HFFc6 (cell line): ENCODE measurements around the gene HRH3. TPM values are rescaled to one million over a fixed set of nuclear protein-coding genes. Genes with fewer than 3 reads are reported as not detected.

Source experiments
- DNase-seq: peaks from one replicate; pipeline ENCODE4 v3.0.0-alpha.2; 2018
- H3K27ac Mint-ChIP-seq: 2 replicates; pipeline ENCODE4 v1.8.0; 2020; ENCODE audit warnings: mild to moderate bottlenecking, mixed read lengths
- H3K27me3 Mint-ChIP-seq: 2 replicates; pipeline ENCODE4 v1.8.0; 2021; ENCODE audit warnings: mild to moderate bottlenecking, moderate library complexity, mixed read lengths; ENCODE audit not compliant: insufficient read depth
- H3K36me3 Mint-ChIP-seq: 2 replicates; pipeline ENCODE4 v1.8.0; 2021; ENCODE audit warnings: low read depth, mixed read lengths
- H3K4me1 Mint-ChIP-seq: 2 replicates; pipeline ENCODE4 v1.8.0; 2020; ENCODE audit warnings: low read depth, mixed read lengths
- H3K4me3 Mint-ChIP-seq: 2 replicates; pipeline ENCODE4 v1.8.0; 2020; ENCODE audit warnings: mild to moderate bottlenecking, moderate library complexity, mixed read lengths
- H3K9me3 Mint-ChIP-seq: 2 replicates; pipeline ENCODE4 v1.8.0; 2020; ENCODE audit warnings: mild to moderate bottlenecking, mixed read lengths
- total RNA-seq, 6 experiments: library from RNA; stranded (reverse); fragmentation: NEBNext Ultra II Directional; extraction: Animal tissue kit (Norgen Biotek cat#: 25700); gene quantifications; 2 replicates in 1 of 6; 3 replicates in 5 of 6; pipeline ENCODE4 v1.2.3, GENCODE V29; 2021
- TF ChIP-seq, protein P1 (sequence below): fragments of 200-600 bp; sonication (generic); IDR thresholded peaks from 2 replicates; pipeline ENCODE4 v1.5.0; 2021; ENCODE audit warnings: antibody characterized with exemption, mild to moderate bottlenecking

HRH3 gene
- total RNA-seq, 6 experiments from 2014 or later: not detected

- DNase-seq: no peak
- Mint-ChIP-seq H3K4me3 (no peak overlapping the region), H3K9me3 (peaks cover 4% of the 10 kb centered on the region; the same call in 1 of the 2 replicates), H3K27me3 (peaks cover 4% of the 10 kb centered on the region), H3K36me3 (no peaks in the 10 kb centered on the region), H3K4me1 (peaks cover 12% of the 10 kb centered on the region), H3K27ac (no peak overlapping the region)
- TF ChIP-seq, protein P1, sequence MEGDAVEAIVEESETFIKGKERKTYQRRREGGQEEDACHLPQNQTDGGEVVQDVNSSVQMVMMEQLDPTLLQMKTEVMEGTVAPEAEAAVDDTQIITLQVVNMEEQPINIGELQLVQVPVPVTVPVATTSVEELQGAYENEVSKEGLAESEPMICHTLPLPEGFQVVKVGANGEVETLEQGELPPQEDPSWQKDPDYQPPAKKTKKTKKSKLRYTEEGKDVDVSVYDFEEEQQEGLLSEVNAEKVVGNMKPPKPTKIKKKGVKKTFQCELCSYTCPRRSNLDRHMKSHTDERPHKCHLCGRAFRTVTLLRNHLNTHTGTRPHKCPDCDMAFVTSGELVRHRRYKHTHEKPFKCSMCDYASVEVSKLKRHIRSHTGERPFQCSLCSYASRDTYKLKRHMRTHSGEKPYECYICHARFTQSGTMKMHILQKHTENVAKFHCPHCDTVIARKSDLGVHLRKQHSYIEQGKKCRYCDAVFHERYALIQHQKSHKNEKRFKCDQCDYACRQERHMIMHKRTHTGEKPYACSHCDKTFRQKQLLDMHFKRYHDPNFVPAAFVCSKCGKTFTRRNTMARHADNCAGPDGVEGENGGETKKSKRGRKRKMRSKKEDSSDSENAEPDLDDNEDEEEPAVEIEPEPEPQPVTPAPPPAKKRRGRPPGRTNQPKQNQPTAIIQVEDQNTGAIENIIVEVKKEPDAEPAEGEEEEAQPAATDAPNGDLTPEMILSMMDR: no peak
Measured at GRCh38 chr20:62236766-62237513, 16.9 kb upstream of the HRH3 start.

GRCh38 chr20:62236200-62236599 is 16.1 kb upstream of the HRH3 start:
- TF ChIP-seq, protein P1: no peak
- Mint-ChIP-seq H3K4me3 (no peak overlapping the region), H3K4me1 (peaks cover 12% of the 10 kb centered on the region), H3K9me3 (peaks cover 4% of the 10 kb centered on the region; the same call in 1 of the 2 replicates), H3K27ac (no peak overlapping the region), H3K36me3 (no peaks in the 10 kb centered on the region), H3K27me3 (peaks cover 4% of the 10 kb centered on the region)
- DNase-seq: no peak

GRCh38 chr20:62235777-62236157 is 15.7 kb upstream of the HRH3 start:
- TF ChIP-seq, protein P1: no peak
- no peak overlapping the region for H3K27ac Mint-ChIP-seq
- DNase-seq: no peak
- no peak overlapping the region for H3K4me3 Mint-ChIP-seq
- no peaks in the 10 kb centered on the region for H3K36me3 Mint-ChIP-seq
- peaks cover 4% of the 10 kb centered on the region; the same call in 1 of the 2 replicates for H3K9me3 Mint-ChIP-seq
- peaks cover 12% of the 10 kb centered on the region for H3K4me1 Mint-ChIP-seq
- H3K27me3 Mint-ChIP-seq: peaks cover 4% of the 10 kb centered on the region

- no peak for DNase-seq
- Mint-ChIP-seq H3K36me3 (no peaks in the 10 kb centered on the region), H3K27me3 (peaks cover 4% of the 10 kb centered on the region), H3K4me3 (no peak overlapping the region), H3K4me1 (peaks cover 9% of the 10 kb centered on the region), H3K9me3 (peaks cover 4% of the 10 kb centered on the region; the same call in 1 of the 2 replicates), H3K27ac (no peak overlapping the region)
- TF ChIP-seq, protein P1: no peak
Measured at GRCh38 chr20:62235001-62235776, 15.1 kb upstream of the HRH3 start.

GRCh38 chr20:62234339-62234738 is 14.3 kb upstream of the HRH3 start:
- Mint-ChIP-seq H3K27me3 (peaks cover 4% of the 10 kb centered on the region), H3K4me3 (no peak overlapping the region), H3K9me3 (peaks cover 4% of the 10 kb centered on the region; the same call in 1 of the 2 replicates), H3K27ac (no peak overlapping the region), H3K4me1 (peaks cover 5% of the 10 kb centered on the region; the same call in 1 of the 2 replicates), H3K36me3 (no peaks in the 10 kb centered on the region)
- no peak for DNase-seq
- TF ChIP-seq, protein P1: no peak
